HCT116 (cell line): ENCODE measurements around the gene PGM2.

ENCODE experiments used
- CEBPB ChIP-seq: IDR thresholded peaks from 2 replicates; pipeline ENCODE4 v1.6.1; 2012; ENCODE audit warnings: low read depth
- CTCF ChIP-seq, 3 experiments: fragments of 200-600 bp in 1 of 3; sonication (generic) in 1 of 3; IDR thresholded peaks in 2 of 3; conservative IDR thresholded peaks in 1 of 3; 2 replicates each; pipeline ENCODE4 v1.5.1; 2012 to 2017; ENCODE audit warnings: low read depth in 2 of 3, low read length in 2 of 3, antibody characterized with exemption in 1 of 3, borderline replicate concordance in 1 of 3, control low read depth in 1 of 3, mild to moderate bottlenecking in 1 of 3, mixed read lengths in 1 of 3, mixed run types in 1 of 3, moderate library complexity in 1 of 3; ENCODE audit not compliant: insufficient read depth in 1 of 3
- EZH2 ChIP-seq: fragments of 200-600 bp; sonication (generic); IDR thresholded peaks from 2 replicates; pipeline ENCODE4 v1.6.1; 2017; ENCODE audit warnings: antibody characterized with exemption, mixed run types
- POLR2A ChIP-seq: IDR thresholded peaks from 2 replicates; pipeline ENCODE4 v1.7.0; 2011; ENCODE audit warnings: borderline replicate concordance; ENCODE audit not compliant: insufficient read depth, insufficient read length; ENCODE audit errors: extremely low read depth
- POLR2AphosphoS5 ChIP-seq: IDR thresholded peaks from 2 replicates; pipeline ENCODE4 v1.6.1; 2011; ENCODE audit warnings: mild to moderate bottlenecking, low read depth, low read length, moderate library complexity
- RAD21 ChIP-seq: IDR thresholded peaks from 2 replicates; pipeline ENCODE4 v1.6.1; 2012; ENCODE audit warnings: low read depth, mild to moderate bottlenecking
- REST ChIP-seq: IDR thresholded peaks from 2 replicates; pipeline ENCODE4 v1.6.1; 2012; ENCODE audit warnings: low read depth
- SP1 ChIP-seq: IDR thresholded peaks from 2 replicates; pipeline ENCODE4 v1.6.1; 2012; ENCODE audit warnings: low read depth
- YY1 ChIP-seq: IDR thresholded peaks from 2 replicates; pipeline ENCODE4 v1.6.1; 2011; ENCODE audit warnings: low read length, low read depth, moderate library complexity, mild to moderate bottlenecking; ENCODE audit not compliant: insufficient replicate concordance; ENCODE audit errors: extremely low read depth
- ZFX ChIP-seq: fragments of 450-650 bp; IDR thresholded peaks from 2 replicates; pipeline ENCODE4 v1.6.1; 2017

- TF ChIP-seq POLR2AphosphoS5 (no peak), EZH2 (no peak), POLR2A (no peak), YY1 (no peak), ZFX (no peak), REST (no peak), CTCF (IDR thresholded peaks at IDR 0.05 in 2 of 3, conservative IDR thresholded peaks at IDR 0.05 in 1 of 3; ENCODE audit: borderline replicate concordance in 1 of 3, insufficient read depth in 1 of 3, low read depth in 2 of 3, low read length in 2 of 3) (no peak), RAD21 (no peak), CEBPB (no peak), SP1 (no peak)
These were observed 63.6 kb downstream of the PGM2 start for GRCh38 chr4:37889849-37890800.
